DMS 273 (cell line): ENCODE data around the gene KCNAB3.

Experiments
- DNase-seq: peaks from one replicate; lab custom pipeline; 2025; ENCODE audit not compliant: unreplicated experiment; lab: John Stamatoyannopoulos, UW

KCNAB3 gene

GRCh38 chr17:7903154-7904103 is 26.2 kb downstream of the KCNAB3 start:
- DNase-seq, result no peak

- peak; percentile 51 for DNase-seq
These were observed 31.9 kb downstream of the KCNAB3 start for GRCh38 chr17:7897773-7898172.

DNA sequence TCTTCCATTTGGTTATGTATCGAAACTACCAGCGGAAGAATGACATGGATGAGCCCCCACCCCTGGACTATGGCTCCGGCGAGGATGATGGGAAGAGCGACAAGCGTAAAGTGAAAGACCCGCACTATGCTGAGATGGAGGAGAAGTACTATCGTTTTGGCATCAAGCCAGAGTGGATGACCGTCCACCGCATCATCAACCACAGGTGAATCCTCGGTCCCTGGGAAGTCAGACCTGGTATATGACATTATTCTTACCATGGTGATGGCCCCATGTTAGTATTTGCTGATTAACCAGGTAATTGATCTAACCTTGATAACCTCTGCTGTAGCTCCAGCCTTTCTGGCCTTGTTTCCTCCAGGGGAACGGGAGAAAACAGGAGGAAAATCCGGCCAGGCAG is 32.6 kb downstream of the KCNAB3 start:
- no peak for DNase-seq

DNA sequence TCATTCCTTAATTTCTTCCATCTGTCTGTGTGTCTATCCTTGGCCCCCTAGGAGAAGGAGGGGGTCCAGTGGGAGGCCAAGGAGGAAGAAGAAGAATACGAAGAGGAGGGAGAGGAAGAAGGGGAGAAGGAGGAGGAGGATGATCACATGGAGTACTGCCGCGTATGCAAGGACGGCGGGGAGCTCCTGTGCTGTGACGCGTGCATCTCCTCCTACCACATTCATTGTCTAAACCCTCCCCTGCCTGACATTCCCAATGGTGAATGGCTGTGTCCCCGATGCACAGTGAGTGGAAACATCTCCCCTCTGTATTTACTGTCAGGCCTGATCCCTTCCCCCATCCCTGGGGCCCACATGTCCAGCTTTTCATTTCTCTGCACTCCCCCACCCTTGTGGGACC is 34.8 kb downstream of the KCNAB3 start:
- DNase-seq, result no peak

- no peak for DNase-seq
These were observed 35.4 kb downstream of the KCNAB3 start for GRCh38 chr17:7894226-7894625.

DNA sequence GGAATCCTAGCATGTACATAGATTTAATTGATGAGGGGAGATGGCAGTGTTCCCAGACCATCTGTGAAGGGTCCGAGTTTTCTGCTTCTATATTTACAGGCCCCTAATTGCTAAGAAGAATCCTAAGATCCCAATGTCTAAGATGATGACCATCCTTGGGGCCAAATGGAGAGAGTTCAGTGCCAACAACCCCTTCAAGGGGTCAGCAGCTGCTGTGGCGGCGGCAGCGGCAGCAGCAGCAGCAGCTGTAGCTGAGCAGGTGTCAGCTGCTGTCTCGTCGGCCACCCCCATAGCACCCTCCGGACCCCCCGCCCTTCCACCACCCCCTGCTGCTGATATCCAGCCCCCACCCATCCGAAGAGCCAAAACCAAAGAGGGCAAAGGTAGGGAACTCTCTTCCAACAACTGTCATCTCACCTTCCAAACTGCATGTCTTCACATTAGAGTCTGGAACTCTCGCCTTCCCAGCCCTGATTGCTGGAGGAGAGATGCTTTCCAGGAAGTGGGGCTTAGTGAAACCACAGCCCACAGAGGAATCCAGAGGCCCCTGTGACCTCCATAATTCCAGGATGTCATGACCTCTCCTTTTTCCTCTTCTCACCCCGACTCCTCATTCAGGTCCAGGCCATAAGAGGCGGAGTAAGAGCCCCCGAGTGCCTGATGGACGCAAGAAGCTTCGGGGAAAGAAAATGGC is 36.3 kb downstream of the KCNAB3 start:
- no peak for DNase-seq

- DNase-seq, result peak; percentile 99
These were observed 40.3 kb downstream of the KCNAB3 start for GRCh38 chr17:7889166-7889955.

DNA sequence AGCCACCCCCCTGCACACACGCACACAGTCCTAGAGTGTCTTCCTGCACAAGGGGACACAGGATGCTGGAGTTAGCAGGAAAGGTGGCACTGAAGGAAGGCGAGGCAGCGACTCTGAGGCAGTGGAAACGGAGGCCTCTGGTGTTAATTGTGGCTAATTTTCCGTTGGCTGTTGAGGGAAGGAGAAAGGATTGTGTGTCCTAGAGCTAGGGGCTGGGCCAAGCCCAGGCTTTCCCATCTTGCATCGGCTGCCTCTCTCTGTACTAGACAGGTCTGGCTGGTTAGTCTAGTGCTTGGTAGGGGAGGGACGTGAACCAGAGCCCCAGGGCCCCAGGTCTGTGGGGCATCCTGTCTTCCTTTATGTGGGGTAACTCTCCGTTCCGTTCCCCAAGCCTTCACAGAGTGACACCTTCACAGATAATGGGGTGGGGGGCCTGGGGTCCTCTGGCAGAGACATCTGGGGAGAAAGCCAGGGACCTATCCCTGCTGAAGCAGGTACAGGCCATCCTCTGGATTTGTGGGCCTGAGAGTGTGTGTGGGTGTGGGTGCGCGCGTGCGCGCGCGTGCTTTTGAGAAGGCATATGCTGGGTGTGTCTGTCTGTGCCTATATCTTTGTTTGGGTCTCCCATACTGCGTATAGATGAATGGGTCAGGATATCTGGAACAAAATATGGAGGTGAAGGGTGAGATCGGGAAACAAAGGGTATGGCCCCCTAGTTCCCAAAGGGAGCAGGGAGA is 41.3 kb downstream of the KCNAB3 start, which contains the start of gene CHD3:
CHD3 (plus strand) TSS at position 606 of the 737 bp plus-strand sequence. CDS start 212 bp downstream, outside the sequence.
- DNase-seq, result peak; percentile 56

DNA sequence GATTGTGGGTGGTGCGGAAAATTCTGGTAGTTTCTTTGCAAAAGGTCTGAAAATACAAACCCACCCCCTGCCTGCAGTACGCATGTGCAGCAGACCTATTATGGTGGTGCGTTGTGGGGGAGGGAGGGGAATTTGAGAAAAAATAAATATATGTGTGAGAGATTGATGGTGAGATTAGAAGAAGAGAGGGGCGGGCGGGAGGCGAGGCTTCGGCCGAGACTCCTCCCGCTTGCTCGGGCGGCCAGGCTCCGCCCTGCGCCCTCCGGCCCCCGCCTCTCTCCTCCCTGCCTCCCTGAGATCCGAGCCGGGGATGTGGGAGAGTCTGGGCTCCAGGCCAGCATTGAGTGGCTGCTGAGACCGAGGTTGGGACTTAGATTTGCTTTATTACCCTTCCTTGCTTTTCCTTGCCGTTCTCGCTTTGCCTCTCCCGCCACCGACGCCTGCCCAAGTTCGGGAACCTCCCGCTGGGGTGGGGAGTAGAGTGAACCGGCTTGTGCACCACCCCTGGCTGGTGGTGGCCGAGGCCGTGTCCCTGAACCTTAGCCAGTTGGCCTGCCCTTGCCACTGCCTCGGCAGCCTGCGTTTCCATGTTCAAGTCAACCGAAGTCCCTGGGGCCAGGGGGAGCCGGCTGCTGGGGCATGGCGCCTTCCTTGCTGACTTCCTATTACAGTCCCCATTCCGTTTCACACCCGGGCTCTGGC is 42.0 kb downstream of the KCNAB3 start:
- peak; percentile 96 for DNase-seq

DNA sequence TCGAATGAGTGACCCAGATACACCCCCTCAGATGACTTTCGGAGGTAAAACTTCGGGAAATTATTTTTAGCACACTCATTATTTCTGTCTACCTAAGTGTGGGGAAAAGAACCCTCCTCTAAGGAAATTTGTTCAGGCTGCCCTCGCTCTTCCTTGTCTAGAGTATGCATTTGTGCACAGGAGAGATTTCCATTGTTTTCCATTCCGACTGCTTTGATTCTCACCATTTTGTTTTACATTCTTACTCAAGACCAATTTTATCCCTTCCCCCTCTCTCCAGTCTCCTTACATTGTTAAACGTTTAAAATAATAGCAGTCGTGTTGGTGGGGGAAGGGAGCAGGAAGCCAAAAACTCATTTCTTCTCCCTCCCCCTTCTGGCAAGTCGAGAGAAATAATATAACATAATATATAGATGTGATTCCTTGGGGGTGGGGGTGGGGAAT is 42.6 kb downstream of the KCNAB3 start:
- DNase-seq, result peak; percentile 74

DNA sequence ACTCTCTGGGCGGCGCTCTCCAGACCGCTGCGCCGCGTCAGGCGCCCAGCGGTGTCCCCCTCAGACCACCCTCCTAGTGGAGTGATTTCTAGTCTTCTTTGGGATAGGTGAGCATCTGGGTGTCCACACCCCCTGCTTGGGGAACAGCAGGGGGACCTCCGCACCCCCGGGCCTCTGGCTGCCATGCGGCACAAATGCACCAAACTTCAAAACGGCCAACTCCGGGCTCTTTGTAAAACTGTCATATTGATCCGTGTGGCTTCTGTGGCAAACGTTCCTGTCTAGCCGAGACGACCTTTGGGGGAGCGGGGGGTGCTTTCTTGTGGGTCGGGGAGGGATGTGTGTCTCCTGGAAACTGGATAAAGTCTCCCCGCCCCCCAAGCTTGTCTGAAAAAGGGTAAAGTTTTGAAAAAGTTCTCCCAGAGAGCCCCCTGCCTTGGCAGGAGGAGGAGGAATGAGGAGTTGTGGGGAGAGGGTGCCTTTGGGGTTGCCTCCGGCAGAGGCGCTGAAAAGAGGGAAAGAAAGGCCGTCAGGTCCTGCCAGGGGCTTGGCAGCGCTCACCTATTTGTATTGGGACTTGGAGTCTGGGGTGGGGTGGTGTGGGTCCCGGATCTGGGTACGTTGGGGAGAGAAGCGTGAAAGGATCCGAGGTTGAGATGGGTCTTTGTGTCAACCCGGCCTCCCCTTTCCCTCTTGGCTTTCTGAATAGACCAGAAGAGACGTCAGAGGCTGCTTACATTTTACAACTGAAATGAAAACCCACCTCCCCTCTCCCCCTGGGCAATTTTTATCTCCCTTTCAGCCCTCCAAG is 43.2 kb downstream of the KCNAB3 start:
- peak; percentile 61 for DNase-seq

GRCh38 chr17:7885367-7886226 is 44.1 kb downstream of the KCNAB3 start:
- peak; percentile 61 for DNase-seq

- peak; percentile 30 for DNase-seq
These were observed 44.9 kb downstream of the KCNAB3 start for GRCh38 chr17:7884581-7885366.

GRCh38 chr17:7883781-7884386 is 45.8 kb downstream of the KCNAB3 start:
- DNase-seq, result peak; percentile 35

DNA sequence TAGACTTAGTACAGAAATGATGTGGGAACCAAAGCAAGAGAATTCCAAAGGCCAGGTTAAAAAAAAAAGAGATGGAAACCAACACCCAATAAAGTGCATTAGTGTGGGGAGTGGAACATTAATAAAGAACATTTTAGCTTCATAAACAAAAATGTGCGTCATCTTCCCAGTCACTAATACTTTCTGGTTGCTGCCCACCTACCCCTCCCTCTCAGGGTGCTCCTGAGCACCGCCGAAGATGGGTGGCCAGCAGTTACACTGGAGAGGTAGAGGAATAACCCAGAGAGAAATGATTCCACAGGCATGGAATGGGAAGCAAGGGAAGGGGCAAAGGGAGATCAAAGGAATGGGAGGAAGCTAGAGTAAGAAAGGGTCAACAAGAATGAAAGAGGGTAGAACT is 47.0 kb downstream of the KCNAB3 start:
- DNase-seq, result no peak

GRCh38 chr17:7882068-7882467 is 47.6 kb downstream of the KCNAB3 start:
- DNase-seq, result no peak
